HepG2 (cell line): ENCODE data around the gene ZNRD2. TPM values are rescaled to one million over a fixed set of nuclear protein-coding genes. Genes with fewer than 3 reads are reported as not detected.

Experiments used
- AGO1 ChIP-seq: fragments of 200-400 bp; formaldehyde crosslinking; IDR thresholded peaks from 2 replicates; pipeline ENCODE4 v1.6.1; 2017; ENCODE audit warnings: mild to moderate bottlenecking, low read depth, low read length, moderate library complexity; ENCODE audit not compliant: poor library complexity, severe bottlenecking
- FOXO1 ChIP-seq: sonication (generic); formaldehyde crosslinking; IDR thresholded peaks from 2 replicates; pipeline ENCODE4 v1.4.0; 2020; ENCODE audit warnings: missing genetic modification reagents
- HES4 ChIP-seq: sonication (generic); formaldehyde crosslinking; IDR thresholded peaks from 2 replicates; pipeline ENCODE4 v1.9.0; 2021; ENCODE audit warnings: mild to moderate bottlenecking, missing genetic modification reagents, borderline replicate concordance
- MIER3 ChIP-seq: IDR thresholded peaks from 2 replicates; pipeline ENCODE4 v1.6.1; 2016; ENCODE audit warnings: missing compliant biosample characterization, borderline replicate concordance
- NFAT5 ChIP-seq: sonication (generic); formaldehyde crosslinking; IDR thresholded peaks from 2 replicates; pipeline ENCODE4 v1.4.0; 2020; ENCODE audit warnings: missing genetic modification reagents
- NPAS2 ChIP-seq: sonication (generic); formaldehyde crosslinking; IDR thresholded peaks from 2 replicates; pipeline ENCODE4 v1.8.0; 2022; ENCODE audit warnings: mild to moderate bottlenecking, missing genetic modification reagents, borderline replicate concordance
- RCOR2 ChIP-seq: IDR thresholded peaks from 2 replicates; pipeline ENCODE4 v1.6.1; 2016; ENCODE audit warnings: missing biosample characterization, missing genetic modification reagents
- TBP ChIP-seq: sonication (generic); formaldehyde crosslinking; IDR thresholded peaks from 2 replicates; pipeline ENCODE4 v1.5.0; 2020; ENCODE audit warnings: missing genetic modification reagents
- TEAD2 ChIP-seq: sonication (generic); formaldehyde crosslinking; IDR thresholded peaks from 2 replicates; pipeline ENCODE4 v1.9.0; 2021; ENCODE audit warnings: missing genetic modification reagents
- YEATS2 ChIP-seq: sonication (generic); formaldehyde crosslinking; IDR thresholded peaks from 2 replicates; pipeline ENCODE4 v1.4.0; 2020; ENCODE audit warnings: missing genetic modification reagents, borderline replicate concordance
- ZFAT ChIP-seq: sonication (generic); formaldehyde crosslinking; conservative IDR thresholded peaks from 2 replicates; pipeline ENCODE4 v1.8.1; 2023; ENCODE audit warnings: missing genetic modification reagents, inconsistent platforms
- ZFYVE20 ChIP-seq: sonication (generic); formaldehyde crosslinking; IDR thresholded peaks from 2 replicates; pipeline ENCODE4 v1.8.0; 2023; ENCODE audit warnings: low read depth, mild to moderate bottlenecking, moderate library complexity, missing genetic modification reagents, borderline replicate concordance
- ZNF180 ChIP-seq: sonication (generic); formaldehyde crosslinking; IDR thresholded peaks from 2 replicates; pipeline ENCODE4 v1.4.0; 2020; ENCODE audit warnings: low read depth, missing genetic modification reagents, borderline replicate concordance
- ZNF331 ChIP-seq: sonication (generic); formaldehyde crosslinking; IDR thresholded peaks from 2 replicates; pipeline ENCODE4 v1.4.0; 2020; ENCODE audit warnings: missing genetic modification reagents
- ZNF451 ChIP-seq: sonication (generic); formaldehyde crosslinking; IDR thresholded peaks from 2 replicates; pipeline ENCODE4 v1.5.0; 2020; ENCODE audit warnings: mild to moderate bottlenecking, missing genetic modification reagents
- ZNF768 ChIP-seq: sonication (generic); formaldehyde crosslinking; IDR thresholded peaks from 2 replicates; pipeline ENCODE4 v1.4.0; 2020; ENCODE audit warnings: missing genetic modification reagents
- ZNF775 ChIP-seq: sonication (generic); formaldehyde crosslinking; IDR thresholded peaks from 2 replicates; pipeline ENCODE4 v1.4.0; 2020; ENCODE audit warnings: missing genetic modification reagents, mild to moderate bottlenecking, moderate library complexity, borderline replicate concordance
- ZSCAN20 ChIP-seq: sonication (generic); formaldehyde crosslinking; IDR thresholded peaks from 2 replicates; pipeline ENCODE4 v1.4.0; 2020; ENCODE audit warnings: missing genetic modification reagents, mild to moderate bottlenecking, borderline replicate concordance
- polyA plus RNA-seq, 8 experiments: library from polyadenylated mRNA; depleted of rRNA in 3 of 8; stranded (reverse) in 7 of 8; unstranded in 1 of 8; fragments of >200 nt; fragmentation: Illumina TruSeq in 4 of 8; extraction: Trizol in 4 of 8; gene quantifications; 2 replicates each; pipeline versions ENCODE4 v1.2.1 to v1.2.3, GENCODE V29; 2011 to 2016; ENCODE audit warnings: low read depth in 4 of 8, missing spikeins in 1 of 8, mixed read lengths in 1 of 8; ENCODE audit not compliant: insufficient read depth in 1 of 8
- total RNA-seq, 5 experiments: library from RNA; depleted of rRNA; stranded (reverse); fragments of >200 nt; fragmentation: Illumina TruSeq; extraction: Trizol; gene quantifications; 2 replicates each; pipeline ENCODE4 v1.2.3, GENCODE V29; 2016; ENCODE audit warnings: low read depth in 1 of 5
- TF ChIP-seq, protein P1 (sequence below): sonication (generic); formaldehyde crosslinking; IDR thresholded peaks from 2 replicates; pipeline ENCODE4 v1.5.1; 2020; ENCODE audit warnings: missing genetic modification reagents, mild to moderate bottlenecking, borderline replicate concordance
- TF ChIP-seq, protein P2 (sequence below): IDR thresholded peaks from 2 replicates; pipeline ENCODE4 v1.6.1; 2012; ENCODE audit warnings: low read length, improper control_type of control experiment

The ZNRD2 gene
- total and polyA plus RNA-seq, 2 of the 13 experiments (the other 11 are each of a cell fraction or from before 2014, with no cell fraction given) = 29.2 to 34.0 TPM

- TF ChIP-seq, protein P1, sequence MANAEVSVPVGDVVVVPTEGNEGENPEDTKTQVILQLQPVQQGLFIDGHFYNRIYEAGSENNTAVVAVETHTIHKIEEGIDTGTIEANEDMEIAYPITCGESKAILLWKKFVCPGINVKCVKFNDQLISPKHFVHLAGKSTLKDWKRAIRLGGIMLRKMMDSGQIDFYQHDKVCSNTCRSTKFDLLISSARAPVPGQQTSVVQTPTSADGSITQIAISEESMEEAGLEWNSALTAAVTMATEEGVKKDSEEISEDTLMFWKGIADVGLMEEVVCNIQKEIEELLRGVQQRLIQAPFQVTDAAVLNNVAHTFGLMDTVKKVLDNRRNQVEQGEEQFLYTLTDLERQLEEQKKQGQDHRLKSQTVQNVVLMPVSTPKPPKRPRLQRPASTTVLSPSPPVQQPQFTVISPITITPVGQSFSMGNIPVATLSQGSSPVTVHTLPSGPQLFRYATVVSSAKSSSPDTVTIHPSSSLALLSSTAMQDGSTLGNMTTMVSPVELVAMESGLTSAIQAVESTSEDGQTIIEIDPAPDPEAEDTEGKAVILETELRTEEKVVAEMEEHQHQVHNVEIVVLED (CRISPR knock-in tag) = no peak
- no peak for TF ChIP-seq ZNF180 (CRISPR knock-in tag)
- TF ChIP-seq RCOR2 (CRISPR knock-in tag) = 0 out of 2 replicates have a peak, but pooled peaks have one; percentile 29
- TF ChIP-seq NPAS2 (CRISPR knock-in tag) = no peak
- TF ChIP-seq YEATS2 = no peak; the same call in 1 of the 2 replicates
- no peak for TF ChIP-seq HES4
- TF ChIP-seq ZFAT = no peak
- TF ChIP-seq FOXO1 (CRISPR knock-in tag) = no peak
- no peak for TF ChIP-seq AGO1
- TF ChIP-seq MIER3 (CRISPR knock-in tag) = no peak
- TF ChIP-seq, protein P2, sequence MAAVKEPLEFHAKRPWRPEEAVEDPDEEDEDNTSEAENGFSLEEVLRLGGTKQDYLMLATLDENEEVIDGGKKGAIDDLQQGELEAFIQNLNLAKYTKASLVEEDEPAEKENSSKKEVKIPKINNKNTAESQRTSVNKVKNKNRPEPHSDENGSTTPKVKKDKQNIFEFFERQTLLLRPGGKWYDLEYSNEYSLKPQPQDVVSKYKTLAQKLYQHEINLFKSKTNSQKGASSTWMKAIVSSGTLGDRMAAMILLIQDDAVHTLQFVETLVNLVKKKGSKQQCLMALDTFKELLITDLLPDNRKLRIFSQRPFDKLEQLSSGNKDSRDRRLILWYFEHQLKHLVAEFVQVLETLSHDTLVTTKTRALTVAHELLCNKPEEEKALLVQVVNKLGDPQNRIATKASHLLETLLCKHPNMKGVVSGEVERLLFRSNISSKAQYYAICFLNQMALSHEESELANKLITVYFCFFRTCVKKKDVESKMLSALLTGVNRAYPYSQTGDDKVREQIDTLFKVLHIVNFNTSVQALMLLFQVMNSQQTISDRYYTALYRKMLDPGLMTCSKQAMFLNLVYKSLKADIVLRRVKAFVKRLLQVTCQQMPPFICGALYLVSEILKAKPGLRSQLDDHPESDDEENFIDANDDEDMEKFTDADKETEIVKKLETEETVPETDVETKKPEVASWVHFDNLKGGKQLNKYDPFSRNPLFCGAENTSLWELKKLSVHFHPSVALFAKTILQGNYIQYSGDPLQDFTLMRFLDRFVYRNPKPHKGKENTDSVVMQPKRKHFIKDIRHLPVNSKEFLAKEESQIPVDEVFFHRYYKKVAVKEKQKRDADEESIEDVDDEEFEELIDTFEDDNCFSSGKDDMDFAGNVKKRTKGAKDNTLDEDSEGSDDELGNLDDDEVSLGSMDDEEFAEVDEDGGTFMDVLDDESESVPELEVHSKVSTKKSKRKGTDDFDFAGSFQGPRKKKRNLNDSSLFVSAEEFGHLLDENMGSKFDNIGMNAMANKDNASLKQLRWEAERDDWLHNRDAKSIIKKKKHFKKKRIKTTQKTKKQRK = no peak
- no peak for TF ChIP-seq ZNF768 (CRISPR knock-in tag)
- TF ChIP-seq TEAD2 (CRISPR knock-in tag) = no peak
- TF ChIP-seq TBP (CRISPR knock-in tag) = no peak
- no peak for TF ChIP-seq ZSCAN20 (CRISPR knock-in tag)
- no peak for TF ChIP-seq NFAT5 (CRISPR knock-in tag)
- no peak for TF ChIP-seq ZNF451 (CRISPR knock-in tag)
- no peak; the same call in 1 of the 2 replicates for TF ChIP-seq ZNF331 (CRISPR knock-in tag)
- no peak for TF ChIP-seq ZNF775
- no peak for TF ChIP-seq ZFYVE20
Measured at GRCh38 chr11:65616575-65617001, 46.3 kb downstream of the ZNRD2 start (continued).
